ENCODE data around the gene VPS4B.

DNA sequence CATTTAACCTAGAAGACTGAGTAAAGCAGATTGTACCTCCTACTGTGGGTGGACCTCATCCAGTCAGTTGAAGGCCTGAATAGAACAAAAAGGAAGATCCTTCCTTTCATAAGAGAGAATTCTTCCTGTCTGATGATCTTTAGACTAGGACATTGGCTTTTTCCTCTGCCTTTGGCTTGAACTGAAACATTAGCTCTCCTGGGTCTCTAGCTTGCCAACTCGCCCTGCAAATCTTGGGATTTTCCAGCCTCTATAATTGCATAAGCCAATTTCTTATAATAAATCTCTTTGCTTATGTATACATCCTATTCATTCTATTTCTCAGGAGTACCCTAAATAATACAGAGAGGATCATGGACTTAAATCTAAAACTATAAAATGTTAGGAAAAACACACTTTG, 49.1 kb downstream of the VPS4B start:
- TF ChIP-seq, protein P1, sequence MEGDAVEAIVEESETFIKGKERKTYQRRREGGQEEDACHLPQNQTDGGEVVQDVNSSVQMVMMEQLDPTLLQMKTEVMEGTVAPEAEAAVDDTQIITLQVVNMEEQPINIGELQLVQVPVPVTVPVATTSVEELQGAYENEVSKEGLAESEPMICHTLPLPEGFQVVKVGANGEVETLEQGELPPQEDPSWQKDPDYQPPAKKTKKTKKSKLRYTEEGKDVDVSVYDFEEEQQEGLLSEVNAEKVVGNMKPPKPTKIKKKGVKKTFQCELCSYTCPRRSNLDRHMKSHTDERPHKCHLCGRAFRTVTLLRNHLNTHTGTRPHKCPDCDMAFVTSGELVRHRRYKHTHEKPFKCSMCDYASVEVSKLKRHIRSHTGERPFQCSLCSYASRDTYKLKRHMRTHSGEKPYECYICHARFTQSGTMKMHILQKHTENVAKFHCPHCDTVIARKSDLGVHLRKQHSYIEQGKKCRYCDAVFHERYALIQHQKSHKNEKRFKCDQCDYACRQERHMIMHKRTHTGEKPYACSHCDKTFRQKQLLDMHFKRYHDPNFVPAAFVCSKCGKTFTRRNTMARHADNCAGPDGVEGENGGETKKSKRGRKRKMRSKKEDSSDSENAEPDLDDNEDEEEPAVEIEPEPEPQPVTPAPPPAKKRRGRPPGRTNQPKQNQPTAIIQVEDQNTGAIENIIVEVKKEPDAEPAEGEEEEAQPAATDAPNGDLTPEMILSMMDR (IDR thresholded peaks at IDR 0.05), result no peak
- no peak for TF ChIP-seq EP300 (IDR thresholded peaks at IDR 0.05)
- no peak for TF ChIP-seq POLR2AphosphoS5 (IDR thresholded peaks at IDR 0.05)
- no peak for TF ChIP-seq POLR2A (IDR thresholded peaks at IDR 0.05)
